Measurements from ENCODE around the gene NCAPH2. TPM values are rescaled to one million over a fixed set of nuclear protein-coding genes. Genes with fewer than 3 reads are reported as not detected.

The NCAPH2 gene
- total RNA-seq (ENCODE audit: low replicate concordance): 14.6 and 24.6 TPM in 2 replicates

GRCh38 chr22:50507991-50508884, at the start of gene NCAPH2:
Gene NCAPH2, plus strand, starts transcription at chr22:50508224. Its CDS starts 114 bp downstream, at chr22:50508338.

GRCh38 chr22:50474710-50475651, 33.0 kb upstream of the NCAPH2 start, which contains the start of gene SBF1:
Gene SBF1, minus strand, starts transcription at chr22:50475035. Its CDS starts 195 bp downstream, at chr22:50474840.

GRCh38 chr22:50481440-50482106, 26.5 kb upstream of the NCAPH2 start, which contains the start of gene ADM2:
Gene ADM2, plus strand, starts transcription at chr22:50481543. Its CDS starts 305 bp downstream, at chr22:50481848.

GRCh38 chr22:50486561-50487289, 21.3 kb upstream of the NCAPH2 start, which contains the start of gene MIOX:
Gene MIOX, plus strand, starts transcription at chr22:50486859. Its CDS starts 39 bp downstream, at chr22:50486898.

GRCh38 chr22:50507421-50507990, 518 bp upstream of the NCAPH2 start, which contains the start of gene LMF2:
Gene LMF2, minus strand, starts transcription at chr22:50507702. Its CDS starts 27 bp downstream, at chr22:50507675.

GRCh38 chr22:50525104-50525857, 17.3 kb downstream of the NCAPH2 start, which contains the start of gene SCO2:
Gene SCO2, minus strand, starts transcription at chr22:50525598. Its CDS starts 1,187 bp downstream, at chr22:50524411.

GRCh38 chr22:50529897-50530579, 22.0 kb downstream of the NCAPH2 start, which contains the start of gene TYMP:
Gene TYMP, minus strand, starts transcription at chr22:50530012. Its CDS starts 303 bp downstream, at chr22:50529709.

GRCh38 chr22:50545522-50546325, 37.7 kb downstream of the NCAPH2 start, which contains the start of gene KLHDC7B:
Gene KLHDC7B, plus strand, starts transcription at chr22:50545899. Its CDS starts 345 bp downstream, at chr22:50546244.

GRCh38 chr22:50562523-50563412, 54.7 kb downstream of the NCAPH2 start, which contains the start of gene SYCE3:
Gene SYCE3, minus strand, starts transcription at chr22:50562919. Its CDS starts 6,514 bp downstream, at chr22:50556405.

Other genes starting within 250 kb of the NCAPH2 start
- 20.9 and 39.5 TPM in 2 replicates for gene MAPK12, start 246.5 kb upstream of the NCAPH2 start, total RNA-seq (ENCODE audit: low replicate concordance)
- 4.1 and 4.3 TPM in 2 replicates for gene MAPK11, start 237.8 kb upstream of the NCAPH2 start, total RNA-seq (ENCODE audit: low replicate concordance)
- 133 and 226 TPM in 2 replicates for gene PLXNB2, start 200.6 kb upstream of the NCAPH2 start, total RNA-seq (ENCODE audit: low replicate concordance)
- gene DENND6B, start 181.2 kb upstream of the NCAPH2 start, total RNA-seq (ENCODE audit: low replicate concordance): 1.1 and 1.3 TPM in 2 replicates
- gene PPP6R2, start 164.9 kb upstream of the NCAPH2 start, total RNA-seq (ENCODE audit: low replicate concordance): 42.1 and 74.9 TPM in 2 replicates
- 50.8 and 109 TPM in 2 replicates for gene SBF1, start 33.2 kb upstream of the NCAPH2 start, total RNA-seq (ENCODE audit: low replicate concordance)
- 1.2 and 1.6 TPM in 2 replicates for gene ADM2, start 26.7 kb upstream of the NCAPH2 start, total RNA-seq (ENCODE audit: low replicate concordance)
- not detected in 2 replicates for gene MIOX, start 21.4 kb upstream of the NCAPH2 start, total RNA-seq (ENCODE audit: low replicate concordance)
- 17.3 and 23.0 TPM in 2 replicates for gene LMF2, start 522 bp upstream of the NCAPH2 start, total RNA-seq (ENCODE audit: low replicate concordance)
- 0.12 and 1.2 TPM in 2 replicates for gene SCO2, start 17.4 kb downstream of the NCAPH2 start, total RNA-seq (ENCODE audit: low replicate concordance)
- 9.6 and 18.0 TPM in 2 replicates for gene TYMP, start 21.8 kb downstream of the NCAPH2 start, total RNA-seq (ENCODE audit: low replicate concordance)
- gene KLHDC7B, start 37.7 kb downstream of the NCAPH2 start, total RNA-seq (ENCODE audit: low replicate concordance): under 0.01 and 0.08 TPM in 2 replicates
- gene SYCE3, start 54.7 kb downstream of the NCAPH2 start, total RNA-seq (ENCODE audit: low replicate concordance): not detected in 2 replicates
- 0.90 and 3.0 TPM in 2 replicates for gene CPT1B, start 70.2 kb downstream of the NCAPH2 start, total RNA-seq (ENCODE audit: low replicate concordance)
- 12.2 and 21.9 TPM in 2 replicates for gene CHKB, start 74.6 kb downstream of the NCAPH2 start, total RNA-seq (ENCODE audit: low replicate concordance)
- gene MAPK8IP2, start 92.6 kb downstream of the NCAPH2 start, total RNA-seq (ENCODE audit: low replicate concordance): 0.08 and 0.12 TPM in 2 replicates
- 8.0 and 13.1 TPM in 2 replicates for gene ARSA, start 119.9 kb downstream of the NCAPH2 start, total RNA-seq (ENCODE audit: low replicate concordance)
- 0.30 and 0.70 TPM in 2 replicates for gene SHANK3, start 164.6 kb downstream of the NCAPH2 start, total RNA-seq (ENCODE audit: low replicate concordance)
- gene ACR, start 230.0 kb downstream of the NCAPH2 start, total RNA-seq (ENCODE audit: low replicate concordance): not detected in 2 replicates